Fibroblast of pulmonary artery (primary cell): ENCODE results near the gene RMRP.
A peak's percentile ranks its signal among the peaks of the same experiment; 100 is the strongest.

Source experiments
- DNase-seq: peaks from one replicate; pipeline ENCODE4 v3.0.0-alpha.2; 2010; ENCODE audit warnings: low read depth
- H3K4me3 ChIP-seq: replicated peaks from 2 replicates; pipeline ENCODE4 v1.5.1; 2011; ENCODE audit warnings: low read depth, mild to moderate bottlenecking, control low read depth, low read length, moderate library complexity
- TF ChIP-seq, protein P1 (sequence below): IDR thresholded peaks from 2 replicates; pipeline ENCODE4 v1.5.1; 2011; ENCODE audit warnings: mild to moderate bottlenecking, control low read depth, low read length, inconsistent platforms; ENCODE audit errors: missing control alignments

The RMRP gene

DNA sequence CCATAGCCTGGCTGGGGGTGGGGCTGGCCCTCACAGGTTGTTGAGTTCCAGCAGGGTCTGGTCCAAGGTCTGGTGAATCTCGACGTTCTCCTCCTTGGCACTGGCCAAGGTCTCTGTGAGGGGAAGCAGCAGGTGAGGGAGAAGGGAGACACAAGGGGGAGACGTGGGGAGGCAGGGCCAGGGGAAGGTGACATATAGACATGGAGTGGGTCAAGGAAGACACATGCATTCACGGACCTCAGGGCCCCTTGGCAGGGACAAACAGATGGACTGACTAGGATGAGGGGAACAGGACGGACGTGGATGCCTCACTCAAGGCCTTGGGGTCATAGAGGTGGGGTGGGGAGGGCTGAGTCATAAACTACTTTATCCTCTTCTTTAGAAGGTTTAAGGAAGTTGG lies 24.2 kb upstream of the RMRP start:
- TF ChIP-seq, protein P1, sequence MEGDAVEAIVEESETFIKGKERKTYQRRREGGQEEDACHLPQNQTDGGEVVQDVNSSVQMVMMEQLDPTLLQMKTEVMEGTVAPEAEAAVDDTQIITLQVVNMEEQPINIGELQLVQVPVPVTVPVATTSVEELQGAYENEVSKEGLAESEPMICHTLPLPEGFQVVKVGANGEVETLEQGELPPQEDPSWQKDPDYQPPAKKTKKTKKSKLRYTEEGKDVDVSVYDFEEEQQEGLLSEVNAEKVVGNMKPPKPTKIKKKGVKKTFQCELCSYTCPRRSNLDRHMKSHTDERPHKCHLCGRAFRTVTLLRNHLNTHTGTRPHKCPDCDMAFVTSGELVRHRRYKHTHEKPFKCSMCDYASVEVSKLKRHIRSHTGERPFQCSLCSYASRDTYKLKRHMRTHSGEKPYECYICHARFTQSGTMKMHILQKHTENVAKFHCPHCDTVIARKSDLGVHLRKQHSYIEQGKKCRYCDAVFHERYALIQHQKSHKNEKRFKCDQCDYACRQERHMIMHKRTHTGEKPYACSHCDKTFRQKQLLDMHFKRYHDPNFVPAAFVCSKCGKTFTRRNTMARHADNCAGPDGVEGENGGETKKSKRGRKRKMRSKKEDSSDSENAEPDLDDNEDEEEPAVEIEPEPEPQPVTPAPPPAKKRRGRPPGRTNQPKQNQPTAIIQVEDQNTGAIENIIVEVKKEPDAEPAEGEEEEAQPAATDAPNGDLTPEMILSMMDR: no peak
- DNase-seq: no peak
- H3K4me3 ChIP-seq: no peak overlapping the region

DNA sequence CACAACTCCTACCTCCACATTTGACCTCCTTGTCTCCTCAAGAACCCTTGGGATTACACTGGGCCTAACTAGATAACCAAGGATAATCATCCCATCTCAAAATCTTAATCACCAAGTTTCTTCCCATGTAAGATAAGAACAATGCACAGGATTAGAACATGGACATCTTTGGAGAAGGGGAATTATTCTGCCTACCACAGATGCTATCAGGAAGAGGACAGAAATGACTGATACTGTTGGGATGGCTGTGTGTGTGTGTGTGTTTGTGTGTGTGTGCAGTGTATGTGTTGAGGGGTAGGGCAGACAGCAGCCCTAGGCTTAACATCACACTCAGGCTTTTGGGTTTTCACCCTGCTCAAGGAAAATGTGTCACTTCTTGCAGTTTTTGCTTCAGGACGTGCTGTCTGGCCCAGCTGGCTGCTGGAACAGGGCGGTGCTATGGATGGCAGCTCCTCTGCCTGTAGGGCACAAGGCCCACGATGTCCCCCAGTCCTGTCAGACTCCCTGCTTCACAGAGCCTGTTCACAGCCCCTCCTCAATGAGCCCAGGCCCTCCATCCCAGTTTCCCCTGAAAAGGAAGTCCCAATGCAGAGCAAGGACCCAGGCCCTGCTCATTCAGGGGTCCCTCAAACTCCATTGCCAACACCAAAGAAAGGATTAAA lies 23.7 kb upstream of the RMRP start:
- DNase-seq: peak; percentile 32

DNA sequence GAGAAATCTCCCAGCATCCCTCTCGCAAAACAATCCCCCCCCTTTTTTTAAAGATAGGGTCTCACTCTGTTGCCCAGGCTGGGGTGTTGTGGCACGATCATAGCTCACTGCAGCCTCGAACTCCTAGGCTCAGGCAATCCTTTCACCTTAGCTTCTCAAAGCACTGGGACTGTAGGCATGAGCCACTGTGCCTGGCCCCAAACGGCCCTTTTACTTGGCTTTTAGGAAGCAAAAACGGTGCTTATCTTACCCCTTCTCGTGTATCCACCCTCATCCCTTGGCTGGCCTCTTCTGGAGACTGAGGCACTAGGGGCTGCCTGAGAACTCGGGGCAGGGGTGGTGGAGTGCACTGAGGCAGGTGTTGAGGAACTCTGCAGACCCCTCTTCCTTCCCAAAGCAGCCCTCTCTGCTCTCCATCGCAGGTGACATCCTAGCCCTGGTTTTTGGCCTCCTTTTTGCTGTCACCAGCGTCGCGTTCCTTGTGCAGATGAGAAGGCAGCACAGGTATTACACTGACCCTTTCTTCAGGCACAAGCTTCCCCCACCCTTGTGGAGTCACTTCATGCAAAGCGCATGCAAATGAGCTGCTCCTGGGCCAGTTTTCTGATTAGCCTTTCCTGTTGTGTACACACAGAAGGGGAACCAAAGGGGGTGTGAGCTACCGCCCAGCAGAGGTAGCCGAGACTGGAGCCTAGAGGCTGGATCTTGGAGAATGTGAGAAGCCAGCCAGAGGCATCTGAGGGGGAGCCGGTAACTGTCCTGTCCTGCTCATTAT lies 22.7 kb upstream of the RMRP start:
- H3K4me3 ChIP-seq: no peak overlapping the region
- peak; percentile 65 for DNase-seq
- TF ChIP-seq, protein P1: no peak

More for the DNA sequence above, 23.7 kb upstream of the RMRP start:
- TF ChIP-seq, protein P1: no peak
- H3K4me3 ChIP-seq: no peak overlapping the region

DNA sequence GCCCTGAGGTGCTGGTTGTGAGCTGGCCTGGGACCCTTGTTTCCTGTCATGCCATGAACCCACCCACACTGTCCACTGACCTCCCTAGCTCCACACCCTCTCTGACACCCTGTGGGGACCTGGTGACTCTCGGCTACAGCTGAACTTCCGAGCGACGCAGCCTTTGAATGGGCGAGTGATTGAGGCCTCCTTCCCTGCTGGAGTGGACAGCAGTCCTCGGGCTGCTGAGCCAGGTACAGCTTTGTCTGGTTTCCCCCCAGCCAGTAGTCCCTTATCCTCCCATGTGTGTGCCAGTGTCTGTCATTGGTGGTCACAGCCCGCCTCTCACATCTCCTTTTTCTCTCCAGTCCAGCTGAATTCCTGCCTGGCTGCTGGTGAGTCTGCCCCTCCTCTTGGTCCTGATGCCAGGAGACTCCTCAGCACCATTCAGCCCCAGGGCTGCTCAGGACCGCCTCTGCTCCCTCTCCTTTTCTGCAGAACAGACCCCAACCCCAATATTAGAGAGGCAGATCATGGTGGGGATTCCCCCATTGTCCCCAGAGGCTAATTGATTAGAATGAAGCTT lies 22.0 kb upstream of the RMRP start:
- H3K4me3 ChIP-seq: no peak overlapping the region
- TF ChIP-seq, protein P1: no peak

DNA sequence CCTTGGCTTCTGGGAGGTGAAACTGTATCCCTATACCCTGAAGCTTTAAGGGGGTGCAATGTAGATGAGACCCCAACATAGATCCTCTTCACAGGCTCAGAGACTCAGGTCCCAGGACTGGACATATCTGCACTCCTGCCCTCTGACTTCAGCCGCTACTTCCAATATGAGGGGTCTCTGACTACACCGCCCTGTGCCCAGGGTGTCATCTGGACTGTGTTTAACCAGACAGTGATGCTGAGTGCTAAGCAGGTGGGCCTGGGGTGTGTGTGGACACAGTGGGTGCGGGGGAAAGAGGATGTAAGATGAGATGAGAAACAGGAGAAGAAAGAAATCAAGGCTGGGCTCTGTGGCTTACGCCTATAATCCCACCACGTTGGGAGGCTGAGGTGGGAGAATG lies 21.3 kb upstream of the RMRP start:
- no peak for DNase-seq
- TF ChIP-seq, protein P1: no peak
- no peak overlapping the region for H3K4me3 ChIP-seq

More for the DNA sequence above, 22.0 kb upstream of the RMRP start:
- no peak for DNase-seq

DNA sequence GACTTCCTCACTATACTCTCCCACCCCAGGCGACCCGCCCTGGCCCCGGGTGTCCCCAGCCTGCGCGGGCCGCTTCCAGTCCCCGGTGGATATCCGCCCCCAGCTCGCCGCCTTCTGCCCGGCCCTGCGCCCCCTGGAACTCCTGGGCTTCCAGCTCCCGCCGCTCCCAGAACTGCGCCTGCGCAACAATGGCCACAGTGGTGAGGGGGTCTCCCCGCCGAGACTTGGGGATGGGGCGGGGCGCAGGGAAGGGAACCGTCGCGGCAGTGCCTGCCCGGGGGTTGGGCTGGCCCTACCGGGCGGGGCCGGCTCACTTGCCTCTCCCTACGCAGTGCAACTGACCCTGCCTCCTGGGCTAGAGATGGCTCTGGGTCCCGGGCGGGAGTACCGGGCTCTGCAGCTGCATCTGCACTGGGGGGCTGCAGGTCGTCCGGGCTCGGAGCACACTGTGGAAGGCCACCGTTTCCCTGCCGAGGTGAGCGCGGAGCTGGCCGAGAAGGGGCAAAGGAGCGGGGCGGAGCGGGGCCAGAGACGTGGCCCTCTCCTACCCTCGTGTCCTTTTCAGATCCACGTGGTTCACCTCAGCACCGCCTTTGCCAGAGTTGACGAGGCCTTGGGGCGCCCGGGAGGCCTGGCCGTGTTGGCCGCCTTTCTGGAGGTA lies 18.0 kb upstream of the RMRP start:
- TF ChIP-seq, protein P1: no peak
- DNase-seq: no peak
- H3K4me3 ChIP-seq: peak overlapping the region; percentile 54
